Calu3 (cell line): ENCODE results near the gene IL1B. TPM values are rescaled to one million over a fixed set of nuclear protein-coding genes. Genes with fewer than 3 reads are reported as not detected.

ENCODE experiments used
- BruUV-seq: library from RNA; stranded (reverse); fragments of 400-500 nt; replicated peaks from 2 replicates; lab custom pipeline; 2021; lab: Mats Ljungman, UMichigan
- CTCF ChIA-PET: fragments of 300-600 bp; sonication (Branson Sonifier 250); formaldehyde crosslinking; loops from one replicate; lab custom pipeline; 2022; ENCODE audit warnings: antibody characterized with exemption; lab: Charles Lee
- DNase-seq: peaks from one replicate; pipeline ENCODE4 v3.0.0; 2022
- H3K27ac Mint-ChIP-seq: one replicate; pipeline ENCODE4 v1.8.0; 2022; ENCODE audit warnings: mixed read lengths; ENCODE audit not compliant: unreplicated experiment
- H3K27me3 Mint-ChIP-seq: one replicate; pipeline ENCODE4 v1.8.0; 2022; ENCODE audit warnings: mixed read lengths; ENCODE audit not compliant: unreplicated experiment
- H3K36me3 Mint-ChIP-seq: one replicate; pipeline ENCODE4 v1.8.0; 2022; ENCODE audit warnings: mild to moderate bottlenecking, moderate library complexity, mixed read lengths; ENCODE audit not compliant: insufficient read depth, unreplicated experiment
- H3K4me1 Mint-ChIP-seq: one replicate; pipeline ENCODE4 v1.8.0; 2022; ENCODE audit warnings: mild to moderate bottlenecking, low read depth, mixed read lengths; ENCODE audit not compliant: unreplicated experiment
- H3K4me3 Mint-ChIP-seq: one replicate; pipeline ENCODE4 v1.8.0; 2022; ENCODE audit warnings: mild to moderate bottlenecking, low read depth, moderate library complexity, mixed read lengths; ENCODE audit not compliant: unreplicated experiment
- H3K9me3 Mint-ChIP-seq: one replicate; pipeline ENCODE4 v1.8.0; 2022; ENCODE audit warnings: low read depth, mixed read lengths; ENCODE audit not compliant: unreplicated experiment
- intact Hi-C: fragments of 100-400 bp; cut with micrococcal nuclease; formaldehyde crosslinking; loops from one replicate; pipeline ENCODE4 v1.10.0; 2022; ENCODE audit not compliant: unreplicated experiment
- total RNA-seq: library from RNA; stranded (reverse); gene quantifications from 2 replicates; pipeline ENCODE4 v1.2.3, GENCODE V29; 2022
- TF ChIP-seq, protein P1 (sequence below): fragments of 200-600 bp; IDR thresholded peaks from one replicate; pipeline ENCODE4 v1.8.0; 2022; ENCODE audit warnings: antibody characterized with exemption; ENCODE audit not compliant: unreplicated experiment

IL1B gene
- total RNA-seq, 1 experiment from 2014 or later, result 15.5 TPM

DNA sequence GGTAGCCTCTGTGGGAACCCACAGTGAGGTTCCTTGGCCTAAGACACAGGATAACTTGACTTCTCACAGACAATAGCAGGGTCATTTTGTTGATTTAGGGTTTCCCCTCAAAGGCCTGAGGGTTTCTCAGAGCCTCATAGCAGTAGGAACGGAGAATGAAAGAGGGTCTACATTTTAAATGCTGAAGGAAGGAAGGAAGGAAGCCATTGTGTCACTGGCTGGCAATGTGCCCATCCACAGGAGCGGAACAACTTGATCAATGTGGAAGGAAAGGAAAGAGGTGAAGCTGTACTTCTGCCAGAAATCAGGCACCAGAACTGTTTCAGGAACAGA, 5.1 kb downstream of the IL1B start:
- no TSS peak for BruUV-seq
- Mint-ChIP-seq H3K27ac (peak overlapping the region; percentile 60), H3K4me3 (no peak overlapping the region), H3K9me3 (peaks cover 6% of the 10 kb centered on the region), H3K4me1 (peaks cover 50% of the 10 kb centered on the region), H3K36me3 (peaks cover 20% of the 10 kb centered on the region), H3K27me3 (no peaks in the 10 kb centered on the region)
- intact Hi-C loops, result loop anchor here (5.0 kb wide), 1 partner anchor 36 kb away; no protein-coding TSS in a partner anchor
- TF ChIP-seq, protein P1, sequence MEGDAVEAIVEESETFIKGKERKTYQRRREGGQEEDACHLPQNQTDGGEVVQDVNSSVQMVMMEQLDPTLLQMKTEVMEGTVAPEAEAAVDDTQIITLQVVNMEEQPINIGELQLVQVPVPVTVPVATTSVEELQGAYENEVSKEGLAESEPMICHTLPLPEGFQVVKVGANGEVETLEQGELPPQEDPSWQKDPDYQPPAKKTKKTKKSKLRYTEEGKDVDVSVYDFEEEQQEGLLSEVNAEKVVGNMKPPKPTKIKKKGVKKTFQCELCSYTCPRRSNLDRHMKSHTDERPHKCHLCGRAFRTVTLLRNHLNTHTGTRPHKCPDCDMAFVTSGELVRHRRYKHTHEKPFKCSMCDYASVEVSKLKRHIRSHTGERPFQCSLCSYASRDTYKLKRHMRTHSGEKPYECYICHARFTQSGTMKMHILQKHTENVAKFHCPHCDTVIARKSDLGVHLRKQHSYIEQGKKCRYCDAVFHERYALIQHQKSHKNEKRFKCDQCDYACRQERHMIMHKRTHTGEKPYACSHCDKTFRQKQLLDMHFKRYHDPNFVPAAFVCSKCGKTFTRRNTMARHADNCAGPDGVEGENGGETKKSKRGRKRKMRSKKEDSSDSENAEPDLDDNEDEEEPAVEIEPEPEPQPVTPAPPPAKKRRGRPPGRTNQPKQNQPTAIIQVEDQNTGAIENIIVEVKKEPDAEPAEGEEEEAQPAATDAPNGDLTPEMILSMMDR, result no peak
- CTCF ChIA-PET, result no interaction called here
- no peak for DNase-seq

DNA sequence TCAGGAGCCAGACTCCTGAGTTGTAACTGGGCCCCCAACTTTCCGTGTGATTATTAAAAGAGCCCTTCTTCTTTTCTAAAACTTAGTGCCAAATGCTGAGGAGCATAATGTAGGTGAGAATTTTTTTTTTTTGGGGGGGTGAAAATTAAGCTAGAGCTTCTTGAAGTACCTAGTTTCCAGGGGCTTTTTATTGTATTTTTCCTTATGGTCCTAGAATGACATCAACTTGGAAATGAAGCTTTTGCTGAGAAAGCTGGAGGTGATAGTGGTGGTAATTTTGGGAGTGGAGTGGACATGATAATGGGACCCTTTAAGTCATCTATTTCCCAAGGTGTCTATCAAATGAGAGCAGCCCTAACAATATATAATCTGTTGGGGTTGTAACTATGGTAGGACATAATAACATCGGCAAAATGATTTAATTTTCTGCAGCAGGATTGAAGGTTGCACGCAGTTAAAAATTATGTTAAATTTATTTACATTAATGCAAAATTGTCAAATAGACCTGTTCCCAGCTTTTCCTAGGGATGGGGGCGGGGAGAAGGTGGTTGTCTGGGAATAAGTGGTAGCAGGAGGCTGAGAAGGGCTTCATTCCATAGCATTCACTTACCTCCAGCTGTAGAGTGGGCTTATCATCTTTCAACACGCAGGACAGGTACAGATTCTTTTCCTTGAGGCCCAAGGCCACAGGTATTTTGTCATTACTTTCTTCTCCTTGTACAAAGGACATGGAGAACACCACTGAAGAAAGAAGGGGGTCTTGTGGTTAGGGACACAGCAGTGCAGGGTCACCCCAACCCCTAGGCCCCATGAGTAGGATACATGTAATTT, 5.7 kb downstream of the IL1B start:
- no peaks in the 10 kb centered on the region for H3K27me3 Mint-ChIP-seq
- H3K4me1 Mint-ChIP-seq, result peaks cover 46% of the 10 kb centered on the region
- peaks cover 6% of the 10 kb centered on the region for H3K9me3 Mint-ChIP-seq
- CTCF ChIA-PET, result no interaction called here
- TF ChIP-seq, protein P1, result no peak
- peaks cover 20% of the 10 kb centered on the region for H3K36me3 Mint-ChIP-seq
- no peak for DNase-seq
- intact Hi-C loops, result loop anchor here (5.0 kb wide), 1 partner anchor 36 kb away; no protein-coding TSS in a partner anchor
- no peak overlapping the region for H3K4me3 Mint-ChIP-seq
- no TSS peak for BruUV-seq
- H3K27ac Mint-ChIP-seq, result peak overlapping the region; percentile 60

DNA sequence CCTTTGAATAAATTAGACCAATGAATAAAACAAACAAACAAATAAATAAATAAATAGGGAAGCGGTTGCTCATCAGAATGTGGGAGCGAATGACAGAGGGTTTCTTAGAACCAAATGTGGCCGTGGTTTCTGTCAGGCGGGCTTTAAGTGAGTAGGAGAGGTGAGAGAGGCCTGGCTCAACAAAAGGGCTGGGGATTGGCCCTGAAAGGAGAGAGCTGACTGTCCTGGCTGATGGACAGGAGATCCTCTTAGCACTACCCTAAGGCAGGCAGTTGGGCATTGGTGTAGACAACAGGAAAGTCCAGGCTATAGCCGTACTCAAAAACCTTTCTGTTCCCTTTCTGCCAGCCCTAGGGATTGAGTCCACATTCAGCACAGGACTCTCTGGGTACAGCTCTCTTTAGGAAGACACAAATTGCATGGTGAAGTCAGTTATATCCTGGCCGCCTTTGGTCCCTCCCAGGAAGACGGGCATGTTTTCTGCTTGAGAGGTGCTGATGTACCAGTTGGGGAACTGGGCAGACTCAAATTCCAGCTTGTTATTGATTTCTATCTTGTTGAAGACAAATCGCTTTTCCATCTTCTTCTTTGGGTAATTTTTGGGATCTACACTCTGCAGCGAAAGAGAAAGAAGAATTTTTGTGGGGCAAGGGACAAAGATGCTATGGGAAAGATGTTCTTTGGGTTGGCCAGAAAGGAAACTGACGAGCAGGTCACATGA, 6.5 kb downstream of the IL1B start:
- Mint-ChIP-seq H3K4me3 (no peak overlapping the region), H3K9me3 (peaks cover 6% of the 10 kb centered on the region), H3K36me3 (peaks cover 22% of the 10 kb centered on the region), H3K27me3 (no peaks in the 10 kb centered on the region), H3K27ac (no peak overlapping the region), H3K4me1 (peaks cover 46% of the 10 kb centered on the region)
- TF ChIP-seq, protein P1, result no peak
- CTCF ChIA-PET, result no interaction called here
- intact Hi-C loops, result loop anchor here (5.0 kb wide), 1 partner anchor 37 kb away; no protein-coding TSS in a partner anchor
- BruUV-seq, result no TSS peak
- DNase-seq, result no peak

DNA sequence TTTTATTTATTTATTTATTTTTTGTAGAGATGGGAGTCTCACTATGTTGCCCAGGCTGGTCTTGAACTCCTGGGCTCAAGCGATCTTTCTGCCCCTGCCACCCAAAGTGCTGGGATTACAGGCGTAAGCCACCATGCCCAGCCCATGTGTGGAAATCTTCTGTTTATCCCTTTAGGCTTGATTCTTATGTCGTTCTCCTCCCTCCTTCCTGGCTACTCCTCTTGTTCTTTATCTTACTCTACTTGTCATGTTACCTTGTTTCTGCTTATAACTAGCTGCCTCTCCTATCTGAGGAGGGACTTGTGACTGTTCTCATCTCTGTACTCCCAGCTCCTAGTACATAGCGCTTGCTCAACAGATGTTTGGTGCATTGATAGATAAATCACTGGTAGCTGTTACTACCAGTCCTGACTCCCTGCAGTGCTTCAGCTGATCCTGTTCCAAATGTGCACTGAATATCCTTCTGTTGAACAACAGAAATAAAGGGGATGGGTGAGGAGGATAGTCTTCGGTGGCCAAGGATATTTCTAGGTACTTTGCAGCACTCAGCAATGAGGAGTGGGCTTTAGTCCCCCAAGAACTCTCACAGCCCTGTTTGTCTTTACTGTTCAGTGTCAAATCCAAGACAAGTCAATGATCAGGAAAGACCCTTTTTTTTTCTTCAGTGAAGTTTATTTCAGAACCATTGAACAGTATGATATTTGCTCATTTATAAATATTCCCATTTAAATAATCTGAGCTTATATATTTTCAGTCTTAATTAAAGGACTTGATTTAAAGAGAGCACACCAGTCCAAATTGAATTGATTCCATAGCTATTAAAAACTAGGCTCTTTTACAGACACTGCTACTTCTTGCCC, 7.2 kb downstream of the IL1B start:
- H3K27ac Mint-ChIP-seq, result no peak overlapping the region
- intact Hi-C loops, result no loop called here
- peaks cover 6% of the 10 kb centered on the region for H3K9me3 Mint-ChIP-seq
- TF ChIP-seq, protein P1, result no peak
- CTCF ChIA-PET, result no interaction called here
- DNase-seq, result no peak
- peaks cover 23% of the 10 kb centered on the region for H3K36me3 Mint-ChIP-seq
- peaks cover 49% of the 10 kb centered on the region for H3K4me1 Mint-ChIP-seq
- BruUV-seq, result no TSS peak
- H3K27me3 Mint-ChIP-seq, result no peaks in the 10 kb centered on the region
- no peak overlapping the region for H3K4me3 Mint-ChIP-seq
